Epithelial cell of esophagus (primary cell): ENCODE data around the gene SPAG8.

Source experiments
- DNase-seq: peaks from one replicate; pipeline ENCODE4 v3.0.0; 2010; ENCODE audit warnings: low read depth
- H3K4me3 ChIP-seq: 2 replicates; pipeline ENCODE4 v1.5.1; 2011; ENCODE audit warnings: mild to moderate bottlenecking, low read length, control low read depth
- CTCF ChIP-seq: IDR thresholded peaks from 2 replicates; pipeline ENCODE4 v1.5.1; 2011; ENCODE audit warnings: low read depth, mild to moderate bottlenecking, low read length, control low read depth, inconsistent platforms; ENCODE audit not compliant: insufficient read depth; ENCODE audit errors: missing control alignments

Gene SPAG8

GRCh38 chr9:35845824-35846771, 34.0 kb upstream of the SPAG8 start:
- no peak for TF ChIP-seq CTCF
- no peak for DNase-seq
- no peak overlapping the region for H3K4me3 ChIP-seq

- peak; percentile 90 for DNase-seq
- no peak for TF ChIP-seq CTCF
- no peak overlapping the region for H3K4me3 ChIP-seq
Observed at GRCh38 chr9:35844628-35845270, 32.7 kb upstream of the SPAG8 start.

- TF ChIP-seq CTCF, result no peak
- DNase-seq, result no peak
- no peak overlapping the region for H3K4me3 ChIP-seq
Observed at GRCh38 chr9:35842795-35843194, 30.7 kb upstream of the SPAG8 start.

- H3K4me3 ChIP-seq, result no peak overlapping the region
- TF ChIP-seq CTCF, result no peak
- DNase-seq, result no peak
Observed at GRCh38 chr9:35842020-35842745, 30.1 kb upstream of the SPAG8 start.

- no peak for DNase-seq
- TF ChIP-seq CTCF, result no peak
- no peak overlapping the region for H3K4me3 ChIP-seq
Observed at GRCh38 chr9:35841645-35841900, 29.5 kb upstream of the SPAG8 start.

- no peak for DNase-seq
- TF ChIP-seq CTCF, result no peak
- no peak overlapping the region for H3K4me3 ChIP-seq
Observed at GRCh38 chr9:35840881-35841644, 29.0 kb upstream of the SPAG8 start.
